HFF-Myc (cell line): ENCODE data around the gene PARP12.
A peak's percentile ranks its signal among the peaks of the same experiment; 100 is the strongest.

Experiments
- DNase-seq: peaks from one replicate; pipeline ENCODE4 v3.0.0-alpha.2; 2011; ENCODE audit warnings: low read depth; ENCODE audit errors: extremely low read depth
- H3K4me3 ChIP-seq: replicated peaks from 2 replicates; pipeline ENCODE4 v1.5.1; 2011; ENCODE audit warnings: low read depth, mild to moderate bottlenecking, control low read depth, low read length
- CTCF ChIP-seq: IDR thresholded peaks from 2 replicates; pipeline ENCODE4 v1.5.1; 2012; ENCODE audit warnings: mild to moderate bottlenecking, low read depth, low read length, control low read depth; ENCODE audit errors: missing control alignments

The PARP12 gene

DNA sequence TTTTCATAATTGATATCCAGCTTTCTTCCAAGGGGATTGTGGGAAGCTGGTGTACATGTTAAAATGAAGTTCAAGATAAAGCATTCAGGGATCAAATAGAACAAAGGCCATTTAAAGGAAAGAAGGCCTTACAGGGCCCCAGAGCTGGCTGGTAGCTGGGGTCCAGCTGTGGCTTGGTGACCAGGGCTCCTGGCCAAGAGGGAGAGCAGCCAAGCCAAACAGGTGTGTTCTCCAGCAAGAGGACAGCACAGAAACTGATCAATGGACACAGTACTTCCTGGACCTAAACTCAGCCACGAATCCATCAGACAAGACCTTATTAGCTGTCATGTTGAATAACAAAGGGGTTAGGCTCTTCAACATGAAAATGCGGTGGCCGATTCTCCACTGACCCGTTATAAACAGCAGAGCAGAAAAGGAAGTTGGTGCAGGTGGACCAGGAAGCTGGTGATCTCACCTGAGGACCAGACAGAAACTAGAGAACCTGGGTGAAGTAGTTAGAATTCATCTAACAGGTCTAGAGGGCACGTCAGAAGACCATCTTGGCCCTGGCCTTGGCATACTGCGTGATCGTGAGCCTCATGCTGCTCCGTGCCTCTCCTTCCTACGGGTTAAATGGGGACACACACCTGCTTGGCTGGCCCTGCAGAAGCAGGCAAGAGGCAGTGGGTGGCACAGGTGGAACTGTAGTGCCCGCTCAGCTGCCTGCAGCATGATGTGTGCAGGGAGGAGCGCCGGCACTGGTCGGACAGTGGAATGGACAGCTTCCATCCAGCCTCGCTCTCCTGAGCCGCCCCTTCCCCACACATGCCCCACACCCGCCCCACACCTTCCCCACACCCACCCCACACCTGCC is 53.8 kb downstream of the PARP12 start:
- H3K4me3 ChIP-seq = no peak overlapping the region
- no peak for TF ChIP-seq CTCF
- no peak for DNase-seq

- no peak overlapping the region for H3K4me3 ChIP-seq
- no peak for DNase-seq
- TF ChIP-seq CTCF = no peak
Observed at GRCh38 chr7:140007051-140007690, 55.6 kb downstream of the PARP12 start.

DNA sequence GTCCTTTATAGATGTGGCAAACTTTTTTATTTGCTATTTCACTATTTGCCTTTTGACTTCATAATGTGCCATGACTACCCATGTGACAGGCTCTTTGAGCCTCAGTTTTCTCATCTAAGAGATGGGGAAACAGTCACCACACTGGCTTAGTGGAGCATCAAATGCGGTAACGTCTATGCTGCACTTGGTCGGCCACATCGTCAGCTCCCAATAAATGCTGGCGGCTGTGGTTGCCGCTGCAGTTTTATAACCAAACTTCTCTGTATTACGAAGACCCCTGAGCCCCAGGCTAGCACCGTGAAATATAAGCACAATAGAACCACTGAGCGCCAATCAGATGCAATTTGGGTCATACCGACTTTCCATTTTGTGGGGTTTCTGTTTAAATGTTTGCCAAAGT is 56.2 kb downstream of the PARP12 start:
- DNase-seq = no peak
- no peak overlapping the region for H3K4me3 ChIP-seq
- TF ChIP-seq CTCF = no peak

DNA sequence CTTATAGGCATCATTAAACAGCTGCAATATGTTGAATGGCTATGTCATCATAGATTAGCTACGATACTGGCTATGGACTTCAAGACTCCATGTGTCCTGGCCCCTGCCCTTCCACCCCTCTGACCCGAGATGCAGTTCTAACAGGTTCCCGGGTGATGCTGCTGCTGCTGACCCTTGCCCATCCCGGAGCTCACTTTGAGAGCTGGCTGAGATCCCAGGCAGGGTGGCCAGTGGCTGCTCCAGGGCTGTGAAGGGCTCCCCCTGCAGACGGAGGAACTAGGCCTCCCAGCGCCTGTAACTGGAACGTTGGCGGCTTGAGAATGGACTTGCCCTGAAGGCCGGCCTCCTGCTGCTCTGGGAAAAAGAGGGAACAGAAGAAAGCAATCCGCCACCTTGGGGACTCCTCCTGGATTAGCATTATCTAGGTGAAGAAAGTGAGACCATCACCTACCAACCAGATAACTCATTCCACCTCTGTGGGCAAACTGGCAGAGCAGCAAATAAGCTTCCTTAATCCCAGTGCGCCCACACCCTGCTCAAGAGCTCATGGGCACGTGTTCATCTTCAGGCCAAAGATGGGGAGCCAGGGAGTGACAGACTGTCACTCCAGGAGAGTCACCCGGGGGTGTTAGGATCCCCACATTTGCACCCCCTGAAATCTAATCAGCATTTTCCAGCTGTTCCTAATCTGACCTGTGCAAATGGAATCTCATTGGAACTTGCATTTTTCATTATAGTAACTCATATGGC is 56.8 kb downstream of the PARP12 start:
- no peak overlapping the region for H3K4me3 ChIP-seq
- peak; percentile 43 for TF ChIP-seq CTCF
- no peak for DNase-seq

- TF ChIP-seq CTCF = no peak
- DNase-seq = no peak
- H3K4me3 ChIP-seq = no peak overlapping the region
Observed at GRCh38 chr7:140005341-140005740, 57.4 kb downstream of the PARP12 start.

- TF ChIP-seq CTCF = no peak
- DNase-seq = no peak
- no peak overlapping the region for H3K4me3 ChIP-seq
Observed at GRCh38 chr7:140004672-140005071, 58.1 kb downstream of the PARP12 start.
